ENCODE data around the gene FAF1. TPM values are rescaled to one million over a fixed set of nuclear protein-coding genes. Genes with fewer than 3 reads are reported as not detected.

FAF1 gene
- total RNA-seq, 1 experiment from 2014 or later, result 73.2 TPM

DNA sequence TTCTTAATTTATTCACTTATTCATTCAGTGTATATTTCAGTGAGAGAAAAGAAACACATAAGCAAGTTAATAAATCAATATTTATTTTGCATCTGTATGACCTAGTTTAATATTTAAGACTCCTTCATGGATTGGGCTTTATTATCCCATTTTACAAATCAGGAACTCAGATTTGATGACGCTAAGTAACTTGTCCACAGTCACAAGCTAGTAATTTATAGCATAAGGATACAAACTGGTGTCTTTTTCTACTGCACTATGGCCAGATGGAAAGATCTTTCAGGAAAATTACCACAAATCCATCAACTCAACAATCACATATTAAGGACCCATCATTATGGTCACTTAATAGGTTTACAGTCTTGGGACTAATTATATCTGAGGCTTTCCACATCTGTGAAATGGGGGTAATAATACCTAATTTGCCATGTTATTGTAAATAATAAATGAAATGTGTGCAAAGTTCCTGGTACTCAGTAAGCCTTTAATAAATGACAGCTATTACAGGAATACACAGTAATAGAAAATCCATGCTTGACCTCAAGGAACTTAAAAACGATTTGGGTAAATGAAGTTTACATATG lies 23.2 kb upstream of the FAF1 start:
- Histone ChIP-seq H3K36me3 (ENCODE audit: control insufficient read depth in 1 of 2, insufficient read depth in 2 of 2, low read length in 2 of 2) (no peaks in the 10 kb centered on the region), H3K4me1 (ENCODE audit: control insufficient read depth in 1 of 2, insufficient read depth in 2 of 2, low read length in 2 of 2) (peaks cover 6 to 10% of the 10 kb centered on the region in 2 experiments; a peak in 3 of 4 replicates), H3K27me3 (ENCODE audit: insufficient read depth, low read length) (no peaks in the 10 kb centered on the region), H3K27ac (ENCODE audit: low read depth, low read length) (no peak overlapping the region), H3K9me2 (ENCODE audit: insufficient read depth) (no peaks in the 10 kb centered on the region), H3K4me3 (replicated peaks in 1 of 2; ENCODE audit: low read depth in 1 of 2, low read length in 2 of 2) (no peak overlapping the region), H3K4me2 (ENCODE audit: low read length) (no peak overlapping the region), H3K9ac (ENCODE audit: low read length) (no peak overlapping the region), H3K9me3 (ENCODE audit: control insufficient read depth in 1 of 2, insufficient read depth in 1 of 2, low read depth in 1 of 2, low read length in 2 of 2) (no peaks in the 10 kb centered on the region), H2AFZ (ENCODE audit: low read depth, low read length, poor library complexity, severe bottlenecking) (peak overlapping the region; percentile 1), H4K20me1 (ENCODE audit: insufficient read depth) (no peaks in the 10 kb centered on the region), H3K79me2 (ENCODE audit: insufficient read depth, low read length) (no peaks in the 10 kb centered on the region)
- RAD21 ChIA-PET (ENCODE audit: low non-redundant PET in 1 of 2, low total read pairs in 2 of 2, uncharacterized antibody in 2 of 2, unreplicated experiment in 2 of 2), result no interaction called here
- no peak for DNase-seq (ENCODE audit: low read depth, low spot score)
- ATAC-seq, result no peak
- POLR2A ChIA-PET, result no interaction called here
- CTCF ChIA-PET, result interaction anchor here (1.0 kb wide), 1 partner anchor 54 kb away, joined by 4 read pairs; no protein-coding TSS in a partner anchor
- intact Hi-C loops (cut with micrococcal nuclease), result no loop called here
- TF ChIP-seq SP1 (IDR thresholded peaks at IDR 0.05; ENCODE audit: low read depth) (no peak), SRF (IDR thresholded peaks at IDR 0.05; ENCODE audit: low read depth) (no peak), POLR2AphosphoS5 (IDR thresholded peaks at IDR 0.05; ENCODE audit: low read depth, low read length) (no peak), ZNF274 (IDR thresholded peaks at IDR 0.05; ENCODE audit: low read depth, low read length) (no peak), RAD21 (IDR thresholded peaks at IDR 0.05; ENCODE audit: low read depth) (no peak), ELF1 (IDR thresholded peaks at IDR 0.05; ENCODE audit: borderline replicate concordance, low read depth) (no peak), EZH2 (IDR thresholded peaks at IDR 0.05) (no peak), CBX3 (IDR thresholded peaks at IDR 0.05; ENCODE audit: low read depth) (no peak), JUND (IDR thresholded peaks at IDR 0.05) (no peak), POLR2A (IDR thresholded peaks at IDR 0.05; ENCODE audit: borderline replicate concordance, extremely low read depth, insufficient read depth, insufficient read length) (no peak)
- TF ChIP-seq, protein P1, sequence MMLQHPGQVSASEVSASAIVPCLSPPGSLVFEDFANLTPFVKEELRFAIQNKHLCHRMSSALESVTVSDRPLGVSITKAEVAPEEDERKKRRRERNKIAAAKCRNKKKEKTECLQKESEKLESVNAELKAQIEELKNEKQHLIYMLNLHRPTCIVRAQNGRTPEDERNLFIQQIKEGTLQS (IDR thresholded peaks at IDR 0.05), result no peak
- TF ChIP-seq, protein P2, sequence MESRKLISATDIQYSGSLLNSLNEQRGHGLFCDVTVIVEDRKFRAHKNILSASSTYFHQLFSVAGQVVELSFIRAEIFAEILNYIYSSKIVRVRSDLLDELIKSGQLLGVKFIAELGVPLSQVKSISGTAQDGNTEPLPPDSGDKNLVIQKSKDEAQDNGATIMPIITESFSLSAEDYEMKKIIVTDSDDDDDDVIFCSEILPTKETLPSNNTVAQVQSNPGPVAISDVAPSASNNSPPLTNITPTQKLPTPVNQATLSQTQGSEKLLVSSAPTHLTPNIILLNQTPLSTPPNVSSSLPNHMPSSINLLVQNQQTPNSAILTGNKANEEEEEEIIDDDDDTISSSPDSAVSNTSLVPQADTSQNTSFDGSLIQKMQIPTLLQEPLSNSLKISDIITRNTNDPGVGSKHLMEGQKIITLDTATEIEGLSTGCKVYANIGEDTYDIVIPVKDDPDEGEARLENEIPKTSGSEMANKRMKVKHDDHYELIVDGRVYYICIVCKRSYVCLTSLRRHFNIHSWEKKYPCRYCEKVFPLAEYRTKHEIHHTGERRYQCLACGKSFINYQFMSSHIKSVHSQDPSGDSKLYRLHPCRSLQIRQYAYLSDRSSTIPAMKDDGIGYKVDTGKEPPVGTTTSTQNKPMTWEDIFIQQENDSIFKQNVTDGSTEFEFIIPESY (IDR thresholded peaks at IDR 0.05; ENCODE audit: extremely low read depth, insufficient replicate concordance, low read length), result no peak
- TF ChIP-seq, protein P3, sequence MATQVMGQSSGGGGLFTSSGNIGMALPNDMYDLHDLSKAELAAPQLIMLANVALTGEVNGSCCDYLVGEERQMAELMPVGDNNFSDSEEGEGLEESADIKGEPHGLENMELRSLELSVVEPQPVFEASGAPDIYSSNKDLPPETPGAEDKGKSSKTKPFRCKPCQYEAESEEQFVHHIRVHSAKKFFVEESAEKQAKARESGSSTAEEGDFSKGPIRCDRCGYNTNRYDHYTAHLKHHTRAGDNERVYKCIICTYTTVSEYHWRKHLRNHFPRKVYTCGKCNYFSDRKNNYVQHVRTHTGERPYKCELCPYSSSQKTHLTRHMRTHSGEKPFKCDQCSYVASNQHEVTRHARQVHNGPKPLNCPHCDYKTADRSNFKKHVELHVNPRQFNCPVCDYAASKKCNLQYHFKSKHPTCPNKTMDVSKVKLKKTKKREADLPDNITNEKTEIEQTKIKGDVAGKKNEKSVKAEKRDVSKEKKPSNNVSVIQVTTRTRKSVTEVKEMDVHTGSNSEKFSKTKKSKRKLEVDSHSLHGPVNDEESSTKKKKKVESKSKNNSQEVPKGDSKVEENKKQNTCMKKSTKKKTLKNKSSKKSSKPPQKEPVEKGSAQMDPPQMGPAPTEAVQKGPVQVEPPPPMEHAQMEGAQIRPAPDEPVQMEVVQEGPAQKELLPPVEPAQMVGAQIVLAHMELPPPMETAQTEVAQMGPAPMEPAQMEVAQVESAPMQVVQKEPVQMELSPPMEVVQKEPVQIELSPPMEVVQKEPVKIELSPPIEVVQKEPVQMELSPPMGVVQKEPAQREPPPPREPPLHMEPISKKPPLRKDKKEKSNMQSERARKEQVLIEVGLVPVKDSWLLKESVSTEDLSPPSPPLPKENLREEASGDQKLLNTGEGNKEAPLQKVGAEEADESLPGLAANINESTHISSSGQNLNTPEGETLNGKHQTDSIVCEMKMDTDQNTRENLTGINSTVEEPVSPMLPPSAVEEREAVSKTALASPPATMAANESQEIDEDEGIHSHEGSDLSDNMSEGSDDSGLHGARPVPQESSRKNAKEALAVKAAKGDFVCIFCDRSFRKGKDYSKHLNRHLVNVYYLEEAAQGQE (IDR thresholded peaks at IDR 0.05; ENCODE audit: low read depth), result no peak
- BruUV-seq (replicated peaks), result no TSS peak
